ENCODE data around the gene SOS1. TPM values are rescaled to one million over a fixed set of nuclear protein-coding genes. Genes with fewer than 3 reads are reported as not detected.

Gene SOS1
- total and polyA plus RNA-seq, 2 of the 13 experiments (the other 11 are each of a cell fraction or from before 2014, with no cell fraction given) = 20.8 to 60.4 TPM

- Histone ChIP-seq H2AFZ (ENCODE audit: low read length) (no peak overlapping the region), H3K4me1 (ENCODE audit: insufficient read depth, low read length) (no peaks in the 10 kb centered on the region), H3K9me3 (ENCODE audit: low read length) (no peaks in the 10 kb centered on the region), H3K9ac (ENCODE audit: insufficient read depth, low read depth, low read length) (no peak overlapping the region), H3K4me2 (ENCODE audit: low read depth, low read length) (no peak overlapping the region), H3K27ac (ENCODE audit: extremely low read length, insufficient read depth, low read length) (no peak overlapping the region), H3K36me3 (replicated peaks in 1 of 2; ENCODE audit: control insufficient read depth in 1 of 2, insufficient read depth in 2 of 2, low read length in 2 of 2) (peaks cover 2 to 39% of the 10 kb centered on the region in 2 experiments; a peak in 4 of 5 replicates), H3K79me2 (ENCODE audit: insufficient read depth, low read length) (no peaks in the 10 kb centered on the region), H3K4me3 (replicated peaks in 1 of 3; ENCODE audit: insufficient read depth in 1 of 3, low read depth in 2 of 3, low read length in 3 of 3) (no peak overlapping the region), H4K20me1 (ENCODE audit: insufficient read depth, low read length) (no peaks in the 10 kb centered on the region), H3K27me3 (ENCODE audit: control insufficient read depth in 1 of 2, insufficient read depth in 2 of 2, low read length in 2 of 2) (no peaks in the 10 kb centered on the region)
- ChIA-PET CTCF (ENCODE audit: low intra/inter-chr PET ratio, low total read pairs) (no interaction called here), POLR2A (no interaction called here)
- FAIRE-seq (no peak), DNase-seq (ENCODE audit: low spot score) (no peak), ATAC-seq (no peak)
- intact Hi-C loops (cut with micrococcal nuclease; ENCODE audit: unreplicated experiment) = no loop called here
- TF ChIP-seq MAFK (conservative IDR thresholded peaks at IDR 0.05 in 1 of 2, IDR thresholded peaks at IDR 0.05 in 1 of 2; ENCODE audit: low read length in 2 of 2) (peak; percentile 77 to 84), MAFF (IDR thresholded peaks at IDR 0.05; ENCODE audit: low read depth, low read length) (peak; percentile 77), ZNF510 (CRISPR knock-in tag; IDR thresholded peaks at IDR 0.05; ENCODE audit: low read depth) (no peak)
- no TSS peak for BruUV-seq (replicated peaks)
- in situ Hi-C loops (cut with HindIII; ENCODE audit: extremely low pct_ligation_motif_present, low pct_unique_long_range_greater_than_20kb) = no loop called here
- WGBS (ENCODE audit: low lambda C conversion rate) = 88% methylated on average over 3 of the region's 3 CpGs
Measured at GRCh38 chr2:39013871-39014270, 107.0 kb downstream of the SOS1 start.

- in situ Hi-C loops (cut with HindIII; ENCODE audit: extremely low pct_ligation_motif_present, low pct_unique_long_range_greater_than_20kb) = no loop called here
- Histone ChIP-seq H3K4me1 (ENCODE audit: insufficient read depth, low read length) (no peaks in the 10 kb centered on the region; the same call in 1 of the 2 replicates), H4K20me1 (ENCODE audit: insufficient read depth, low read length) (no peaks in the 10 kb centered on the region), H3K9me3 (ENCODE audit: low read length) (no peaks in the 10 kb centered on the region), H3K27me3 (ENCODE audit: control insufficient read depth in 1 of 2, insufficient read depth in 2 of 2, low read length in 2 of 2) (no peaks in the 10 kb centered on the region), H3K4me2 (ENCODE audit: low read depth, low read length) (no peak overlapping the region), H2AFZ (ENCODE audit: low read length) (no peak overlapping the region), H3K9ac (ENCODE audit: insufficient read depth, low read depth, low read length) (no peak overlapping the region), H3K4me3 (replicated peaks in 1 of 3; ENCODE audit: insufficient read depth in 1 of 3, low read depth in 2 of 3, low read length in 3 of 3) (no peak overlapping the region), H3K36me3 (replicated peaks in 1 of 2; ENCODE audit: control insufficient read depth in 1 of 2, insufficient read depth in 2 of 2, low read length in 2 of 2) (peaks cover 8 to 79% of the 10 kb centered on the region in 2 experiments), H3K27ac (ENCODE audit: extremely low read length, insufficient read depth, low read length) (no peak overlapping the region), H3K79me2 (ENCODE audit: insufficient read depth, low read length) (no peaks in the 10 kb centered on the region)
- no peak for FAIRE-seq
- ATAC-seq = no peak
- WGBS (ENCODE audit: low lambda C conversion rate) = 100% methylated on average over 1 of the region's 1 CpG
- no peak for DNase-seq (ENCODE audit: low spot score)
- intact Hi-C loops (cut with micrococcal nuclease; ENCODE audit: unreplicated experiment) = loop anchor here (1.0 kb wide), 1 partner anchor 24 kb away; no protein-coding TSS in a partner anchor
- no TSS peak for BruUV-seq (replicated peaks)
- POLR2A ChIA-PET = no interaction called here
- CTCF ChIA-PET (ENCODE audit: low intra/inter-chr PET ratio, low total read pairs) = no interaction called here
- TF ChIP-seq CEBPB (IDR thresholded peaks at IDR 0.05; ENCODE audit: borderline replicate concordance, low read depth, low read length) (no peak), SOX13 (IDR thresholded peaks at IDR 0.05) (no peak), SOX13 (CRISPR knock-in tag; conservative IDR thresholded peaks at IDR 0.05 in 1 of 2, IDR thresholded peaks at IDR 0.05 in 1 of 2) (no peak), ZBTB8A (CRISPR knock-in tag; IDR thresholded peaks at IDR 0.05; ENCODE audit: borderline replicate concordance, low read depth) (no peak), POLR2A (IDR thresholded peaks at IDR 0.05; ENCODE audit: insufficient read depth in 1 of 2, low read depth in 2 of 2, low read length in 2 of 2) (no peak)
- TF ChIP-seq, protein P1, sequence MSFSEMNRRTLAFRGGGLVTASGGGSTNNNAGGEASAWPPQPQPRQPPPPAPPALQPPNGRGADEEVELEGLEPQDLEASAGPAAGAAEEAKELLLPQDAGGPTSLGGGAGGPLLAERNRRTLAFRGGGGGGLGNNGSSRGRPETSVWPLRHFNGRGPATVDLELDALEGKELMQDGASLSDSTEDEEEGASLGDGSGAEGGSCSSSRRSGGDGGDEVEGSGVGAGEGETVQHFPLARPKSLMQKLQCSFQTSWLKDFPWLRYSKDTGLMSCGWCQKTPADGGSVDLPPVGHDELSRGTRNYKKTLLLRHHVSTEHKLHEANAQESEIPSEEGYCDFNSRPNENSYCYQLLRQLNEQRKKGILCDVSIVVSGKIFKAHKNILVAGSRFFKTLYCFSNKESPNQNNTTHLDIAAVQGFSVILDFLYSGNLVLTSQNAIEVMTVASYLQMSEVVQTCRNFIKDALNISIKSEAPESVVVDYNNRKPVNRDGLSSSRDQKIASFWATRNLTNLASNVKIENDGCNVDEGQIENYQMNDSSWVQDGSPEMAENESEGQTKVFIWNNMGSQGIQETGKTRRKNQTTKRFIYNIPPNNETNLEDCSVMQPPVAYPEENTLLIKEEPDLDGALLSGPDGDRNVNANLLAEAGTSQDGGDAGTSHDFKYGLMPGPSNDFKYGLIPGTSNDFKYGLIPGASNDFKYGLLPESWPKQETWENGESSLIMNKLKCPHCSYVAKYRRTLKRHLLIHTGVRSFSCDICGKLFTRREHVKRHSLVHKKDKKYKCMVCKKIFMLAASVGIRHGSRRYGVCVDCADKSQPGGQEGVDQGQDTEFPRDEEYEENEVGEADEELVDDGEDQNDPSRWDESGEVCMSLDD (CRISPR knock-in tag; IDR thresholded peaks at IDR 0.05; ENCODE audit: borderline replicate concordance) = no peak
- TF ChIP-seq, protein P2, sequence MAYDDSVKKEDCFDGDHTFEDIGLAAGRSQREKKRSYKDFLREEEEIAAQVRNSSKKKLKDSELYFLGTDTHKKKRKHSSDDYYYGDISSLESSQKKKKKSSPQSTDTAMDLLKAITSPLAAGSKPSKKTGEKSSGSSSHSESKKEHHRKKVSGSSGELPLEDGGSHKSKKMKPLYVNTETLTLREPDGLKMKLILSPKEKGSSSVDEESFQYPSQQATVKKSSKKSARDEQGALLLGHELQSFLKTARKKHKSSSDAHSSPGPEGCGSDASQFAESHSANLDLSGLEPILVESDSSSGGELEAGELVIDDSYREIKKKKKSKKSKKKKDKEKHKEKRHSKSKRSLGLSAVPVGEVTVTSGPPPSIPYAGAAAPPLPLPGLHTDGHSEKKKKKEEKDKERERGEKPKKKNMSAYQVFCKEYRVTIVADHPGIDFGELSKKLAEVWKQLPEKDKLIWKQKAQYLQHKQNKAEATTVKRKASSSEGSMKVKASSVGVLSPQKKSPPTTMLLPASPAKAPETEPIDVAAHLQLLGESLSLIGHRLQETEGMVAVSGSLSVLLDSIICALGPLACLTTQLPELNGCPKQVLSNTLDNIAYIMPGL (CRISPR knock-in tag; IDR thresholded peaks at IDR 0.05; ENCODE audit: borderline replicate concordance in 1 of 2, low read depth in 1 of 2) = no peak
- TF ChIP-seq, protein P3, sequence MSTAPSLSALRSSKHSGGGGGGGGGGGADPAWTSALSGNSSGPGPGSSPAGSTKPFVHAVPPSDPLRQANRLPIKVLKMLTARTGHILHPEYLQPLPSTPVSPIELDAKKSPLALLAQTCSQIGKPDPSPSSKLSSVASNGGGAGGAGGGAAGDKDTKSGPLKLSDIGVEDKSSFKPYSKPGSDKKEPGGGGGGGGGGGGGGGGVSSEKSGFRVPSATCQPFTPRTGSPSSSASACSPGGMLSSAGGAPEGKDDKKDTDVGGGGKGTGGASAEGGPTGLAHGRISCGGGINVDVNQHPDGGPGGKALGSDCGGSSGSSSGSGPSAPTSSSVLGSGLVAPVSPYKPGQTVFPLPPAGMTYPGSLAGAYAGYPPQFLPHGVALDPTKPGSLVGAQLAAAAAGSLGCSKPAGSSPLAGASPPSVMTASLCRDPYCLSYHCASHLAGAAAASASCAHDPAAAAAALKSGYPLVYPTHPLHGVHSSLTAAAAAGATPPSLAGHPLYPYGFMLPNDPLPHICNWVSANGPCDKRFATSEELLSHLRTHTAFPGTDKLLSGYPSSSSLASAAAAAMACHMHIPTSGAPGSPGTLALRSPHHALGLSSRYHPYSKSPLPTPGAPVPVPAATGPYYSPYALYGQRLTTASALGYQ (CRISPR knock-in tag; IDR thresholded peaks at IDR 0.05) = no peak
Measured at GRCh38 chr2:39008665-39009064, 112.2 kb downstream of the SOS1 start.

Measured in HepG2 (cell line).